NCI-H748 treated with DMSO at 0.1 percent for 48 hours (cell line): ENCODE data around the gene HOMER1.

Source experiments
- DNase-seq: peaks from one replicate; lab custom pipeline; 2025; lab: John Stamatoyannopoulos, UW

HOMER1 gene, protein sequence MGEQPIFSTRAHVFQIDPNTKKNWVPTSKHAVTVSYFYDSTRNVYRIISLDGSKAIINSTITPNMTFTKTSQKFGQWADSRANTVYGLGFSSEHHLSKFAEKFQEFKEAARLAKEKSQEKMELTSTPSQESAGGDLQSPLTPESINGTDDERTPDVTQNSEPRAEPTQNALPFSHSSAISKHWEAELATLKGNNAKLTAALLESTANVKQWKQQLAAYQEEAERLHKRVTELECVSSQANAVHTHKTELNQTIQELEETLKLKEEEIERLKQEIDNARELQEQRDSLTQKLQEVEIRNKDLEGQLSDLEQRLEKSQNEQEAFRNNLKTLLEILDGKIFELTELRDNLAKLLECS

DNA sequence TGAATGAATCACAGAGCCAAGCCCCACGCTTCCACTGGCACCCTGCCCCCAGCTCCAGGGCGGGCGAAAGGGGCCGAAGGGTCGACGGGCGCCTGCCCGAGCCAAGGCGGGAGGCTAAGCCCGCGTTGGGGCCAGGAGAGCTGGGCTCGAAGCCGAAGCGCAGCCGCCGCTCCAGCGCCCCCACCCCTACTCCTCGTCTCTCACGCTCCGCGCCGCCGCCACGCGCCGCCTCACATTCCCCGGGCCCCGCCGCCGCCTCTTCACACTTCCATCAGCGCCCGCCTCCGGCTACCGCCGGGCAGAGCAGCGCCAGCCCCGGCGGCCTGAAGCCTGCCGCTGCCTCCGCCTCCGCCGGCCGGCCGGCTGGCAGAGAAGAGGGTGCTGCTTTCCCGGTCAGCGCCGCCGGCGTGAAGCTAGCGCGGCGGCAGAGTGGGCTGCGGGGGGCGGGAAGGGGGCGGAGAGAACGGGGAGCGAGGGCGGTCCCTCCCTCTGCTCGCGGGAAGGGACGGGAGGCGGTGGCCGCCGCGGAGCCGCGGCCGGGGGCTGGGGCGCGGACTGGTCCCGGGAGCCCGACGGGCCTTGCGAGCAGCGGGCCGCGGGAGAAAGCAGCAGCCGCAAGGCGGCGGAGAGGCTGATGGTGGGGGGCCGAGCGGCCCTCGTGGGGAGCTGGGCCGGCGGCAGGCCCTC is at the start of gene HOMER1:
Gene HOMER1, minus strand, starts transcription at position 431 of the 687 bp plus-strand sequence. CDS start 1,360 bp downstream, outside the sequence.
- peak; percentile 49 for DNase-seq

- DNase-seq = no peak
Observed at GRCh38 chr5:79563247-79563590, 49.3 kb upstream of the HOMER1 start.

DNA sequence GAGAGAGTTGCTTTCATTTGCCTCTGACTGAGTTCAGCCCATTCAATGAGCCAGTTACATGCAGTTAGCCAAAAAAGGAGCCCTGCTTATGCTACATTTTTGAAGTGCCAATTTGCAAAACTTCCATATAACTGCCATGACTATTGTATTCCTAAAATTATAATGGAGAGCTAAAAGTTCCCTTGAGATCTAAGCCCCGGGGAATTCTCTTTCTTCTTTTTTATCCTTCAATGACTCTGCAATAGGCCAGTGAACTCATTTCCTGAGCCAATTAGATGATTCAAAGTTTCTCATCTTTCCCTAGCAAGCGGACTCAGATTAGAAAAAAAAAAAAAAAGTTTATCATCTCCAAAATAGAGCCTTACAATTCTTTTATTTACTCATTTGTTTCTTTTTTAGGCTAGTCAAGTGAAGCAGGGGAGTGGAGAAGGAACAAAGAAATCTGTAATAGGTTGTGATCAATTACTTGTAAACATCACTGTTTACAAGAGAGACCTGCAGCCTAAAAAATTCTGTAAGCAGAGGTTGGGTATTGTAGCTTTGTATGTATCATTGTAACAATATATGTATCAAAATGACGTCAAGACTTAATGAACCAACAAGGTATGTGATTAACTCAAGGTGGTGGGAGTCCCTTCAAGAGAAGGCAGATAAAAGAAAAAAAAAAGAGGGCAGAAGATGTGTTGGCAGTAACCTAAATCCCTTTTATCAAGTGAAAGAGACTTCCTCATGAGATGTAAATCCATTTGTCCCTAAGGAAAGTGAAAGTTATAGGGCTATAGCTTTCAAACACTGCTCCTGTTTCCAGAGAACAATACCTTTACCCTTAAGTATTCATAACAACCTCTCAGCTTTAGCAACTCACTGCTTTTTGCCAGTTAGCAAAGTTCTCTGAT is 48.7 kb upstream of the HOMER1 start:
- DNase-seq = no peak

- DNase-seq = no peak
Observed at GRCh38 chr5:79561525-79561893, 47.6 kb upstream of the HOMER1 start.

DNA sequence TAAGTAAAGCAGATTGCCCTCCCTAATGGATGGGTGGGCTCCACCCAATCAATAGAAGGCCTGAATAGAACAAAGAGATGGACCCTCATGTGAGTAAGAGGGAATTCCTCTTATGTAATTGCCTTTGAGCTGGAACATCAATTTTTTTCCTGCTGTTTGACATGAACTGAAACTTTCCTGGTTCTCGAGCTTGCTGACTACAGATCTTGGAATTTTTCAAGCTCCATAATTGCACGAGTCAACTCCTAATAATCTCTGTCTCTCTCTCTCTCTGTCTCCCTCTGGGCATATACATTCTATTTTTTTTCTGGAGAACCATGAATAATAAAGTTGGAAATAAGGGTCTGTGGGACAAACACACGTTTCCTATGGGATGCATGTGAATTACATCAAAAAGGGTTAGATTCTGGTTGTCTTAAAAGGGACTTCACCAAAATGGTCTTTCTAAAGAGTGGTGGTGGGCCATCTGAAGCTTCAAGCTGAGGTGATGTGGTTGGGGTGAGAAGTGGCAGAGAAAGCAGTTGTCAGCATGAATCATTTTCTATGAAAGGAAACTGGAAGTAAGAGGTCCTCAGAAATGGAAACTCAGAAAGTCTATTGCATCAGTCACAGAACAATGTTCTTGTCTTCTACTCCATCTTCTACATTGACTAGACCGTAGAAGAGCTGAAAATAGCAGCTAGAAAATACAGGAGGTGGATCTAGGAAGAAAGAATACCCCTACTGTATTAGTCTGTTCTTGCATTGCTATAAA is 47.0 kb upstream of the HOMER1 start:
- no peak for DNase-seq

- DNase-seq = no peak
Observed at GRCh38 chr5:79555418-79555817, 41.5 kb upstream of the HOMER1 start.

DNA sequence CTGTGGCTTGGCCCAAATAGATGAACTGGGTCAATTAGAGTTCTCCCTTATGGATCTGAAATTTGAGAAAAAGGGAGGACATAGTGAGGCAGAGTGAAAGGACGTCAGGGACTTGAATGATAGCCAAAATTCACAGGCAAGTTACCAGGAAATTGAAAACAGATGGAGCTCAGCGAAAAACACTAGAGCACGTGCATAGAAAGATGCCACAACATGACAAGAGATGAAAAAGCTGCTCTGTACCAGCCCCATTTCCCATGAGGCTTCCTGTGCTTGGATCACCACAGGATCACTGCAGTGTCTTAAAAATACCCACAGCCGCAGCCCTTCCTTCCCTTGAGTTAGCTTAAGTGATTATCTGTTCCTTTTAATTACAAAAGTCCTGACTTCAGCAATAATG is 39.0 kb upstream of the HOMER1 start:
- DNase-seq = no peak

- no peak for DNase-seq
Observed at GRCh38 chr5:79547982-79548381, 34.0 kb upstream of the HOMER1 start.

- DNase-seq = no peak
Observed at GRCh38 chr5:79547429-79547822, 33.5 kb upstream of the HOMER1 start.

DNA sequence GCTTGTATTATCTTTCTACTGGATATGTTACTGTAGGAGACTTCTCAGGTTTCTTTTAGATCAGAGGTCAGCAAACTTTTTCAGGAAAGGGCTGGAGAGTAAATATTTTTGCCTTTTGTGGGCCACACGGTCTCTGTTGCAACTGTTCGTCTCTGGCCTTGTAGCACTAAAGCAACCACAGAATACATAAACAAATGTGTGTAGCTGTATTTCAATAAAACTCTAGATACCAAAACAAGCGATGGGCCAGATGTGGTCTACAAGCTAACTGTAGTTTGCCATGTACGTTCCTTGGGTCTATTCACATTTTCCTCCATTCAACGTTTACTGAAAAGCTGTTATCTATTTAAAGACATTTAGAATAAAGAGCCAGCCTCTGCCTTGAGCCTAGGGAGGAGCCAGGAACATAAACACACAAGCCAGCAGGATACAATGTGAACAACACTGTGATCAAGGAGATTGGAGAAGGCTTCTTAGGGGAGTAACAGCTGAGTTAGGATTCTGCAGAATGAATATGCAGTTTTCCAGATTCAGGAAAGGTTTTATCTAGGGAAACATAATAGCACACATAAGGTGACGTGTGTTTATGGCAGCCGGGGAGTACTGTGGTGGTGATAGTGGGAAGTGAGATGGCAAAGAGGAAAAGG is 33.0 kb upstream of the HOMER1 start:
- no peak for DNase-seq

DNA sequence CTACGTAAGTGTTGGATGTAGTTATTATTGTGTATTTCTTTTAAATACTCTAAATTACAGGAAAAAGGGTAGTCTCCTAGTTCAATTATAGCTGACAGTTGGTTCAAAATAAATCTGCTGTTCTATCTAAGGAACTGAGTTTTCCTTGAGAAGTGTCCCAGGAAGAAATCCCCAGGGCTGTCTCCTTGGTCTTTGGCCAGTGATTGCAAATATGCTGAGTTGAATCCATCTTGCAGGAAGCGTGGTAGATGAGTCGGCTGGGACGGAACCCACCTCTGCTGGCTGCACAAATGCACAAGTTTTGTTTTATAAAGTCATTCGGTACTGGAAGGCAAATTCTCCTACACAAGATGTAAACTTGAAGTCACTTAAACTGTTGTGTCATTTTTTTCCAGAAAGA is 30.2 kb upstream of the HOMER1 start:
- DNase-seq = no peak

GRCh38 chr5:79540939-79541338 is 27.0 kb upstream of the HOMER1 start:
- no peak for DNase-seq

- DNase-seq = no peak
Observed at GRCh38 chr5:79536193-79536906, 22.4 kb upstream of the HOMER1 start.

DNA sequence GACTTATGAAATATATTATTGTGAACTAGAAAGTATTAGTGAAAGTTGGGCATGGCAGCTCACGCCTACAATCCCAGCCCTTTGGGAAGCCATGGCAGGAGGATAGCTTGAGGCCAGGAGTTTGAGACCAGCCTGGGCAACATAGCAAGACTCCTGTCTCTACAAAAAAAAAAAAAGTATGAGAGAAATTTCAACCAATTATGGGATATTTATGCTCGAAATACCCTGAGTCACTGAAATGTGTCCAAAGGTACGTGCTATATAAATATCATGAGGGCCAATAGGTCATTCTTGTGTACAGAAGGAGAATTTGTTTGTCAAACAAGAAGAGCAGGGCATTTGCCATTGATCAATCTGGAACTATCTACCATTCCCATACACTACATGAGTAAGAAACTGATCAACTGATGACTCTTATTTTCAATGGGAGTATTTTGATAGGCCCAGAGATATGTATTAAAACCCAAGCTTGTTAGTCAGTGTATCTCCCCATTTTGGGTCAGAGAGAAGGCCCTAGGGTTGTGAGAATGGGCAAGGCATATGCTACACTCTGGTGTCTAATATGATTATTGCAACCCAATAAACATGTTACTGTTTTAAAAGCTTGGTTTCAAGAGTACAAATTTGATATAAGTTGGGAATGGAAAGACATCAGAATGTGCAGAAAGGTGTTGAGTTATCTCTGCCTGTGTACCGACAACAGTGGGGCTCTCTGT is 21.7 kb upstream of the HOMER1 start:
- no peak for DNase-seq

- no peak for DNase-seq
Observed at GRCh38 chr5:79529110-79529509, 15.2 kb upstream of the HOMER1 start.

DNA sequence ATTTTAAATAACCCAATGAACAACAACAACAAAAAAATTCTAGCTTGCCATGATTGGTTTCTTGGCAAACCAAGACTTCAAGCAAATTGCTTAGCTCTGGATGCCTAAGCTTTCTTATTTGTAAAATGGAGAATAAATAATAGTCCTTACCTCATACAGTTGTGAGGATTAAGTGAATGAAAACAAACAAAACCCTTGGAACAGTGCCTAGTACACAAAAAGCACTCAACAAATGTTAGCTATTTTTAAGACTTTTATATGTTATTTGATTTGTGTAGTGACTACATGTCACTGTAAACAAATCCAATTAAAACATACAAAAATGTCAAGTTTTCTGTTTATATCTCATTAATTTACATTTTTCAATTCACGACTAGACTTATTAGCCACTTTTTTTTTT is 13.5 kb upstream of the HOMER1 start:
- no peak for DNase-seq

DNA sequence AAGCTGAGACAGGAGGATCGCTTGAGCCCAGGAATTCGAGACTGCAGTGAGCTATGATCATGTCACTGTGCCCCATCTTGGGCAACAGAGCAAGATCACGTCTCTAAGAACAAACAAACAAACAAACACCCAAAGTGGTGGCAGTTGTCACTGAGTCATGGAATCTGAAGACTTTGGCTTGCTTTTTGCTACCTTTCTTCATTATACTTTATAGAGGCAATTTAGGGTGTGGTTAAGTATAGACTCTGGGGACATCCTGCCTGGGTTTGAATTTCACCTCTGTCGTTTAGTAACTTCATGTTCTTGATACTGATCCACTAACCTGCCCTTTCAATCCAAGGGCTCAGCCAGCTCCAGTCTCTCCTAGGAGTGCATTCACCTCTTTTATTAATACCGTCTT is 13.0 kb upstream of the HOMER1 start:
- no peak for DNase-seq

GRCh38 chr5:79526493-79526892 is 12.6 kb upstream of the HOMER1 start:
- DNase-seq = no peak

DNA sequence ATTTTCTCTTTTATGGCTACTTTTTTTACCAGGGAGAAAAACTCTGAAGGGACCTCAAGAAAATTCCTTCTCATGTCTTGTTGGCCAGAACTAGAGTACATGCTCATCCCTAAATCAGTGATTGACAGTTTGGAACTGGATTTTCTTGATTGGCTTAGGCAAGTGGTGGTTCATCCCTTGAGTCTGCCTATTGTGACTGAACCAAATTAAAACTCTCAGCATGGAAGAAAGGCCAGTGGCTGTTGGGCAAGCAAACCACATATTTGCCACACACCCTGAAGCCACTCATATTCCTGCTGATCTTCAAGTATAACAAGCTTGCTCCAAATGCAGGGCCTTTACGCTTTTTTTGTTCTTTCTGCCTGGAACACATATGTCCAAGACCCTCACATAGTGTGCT is 7.2 kb upstream of the HOMER1 start:
- DNase-seq = no peak

- no peak for DNase-seq
Observed at GRCh38 chr5:79518718-79519117, 4.8 kb upstream of the HOMER1 start.
